Erythroblast (primary cell): ENCODE data around the gene UBE2H.

Source experiments
- GATA1 ChIP-seq: IDR thresholded peaks from 2 replicates; pipeline ENCODE4 v1.6.1; 2011; ENCODE audit warnings: low read depth, mild to moderate bottlenecking, control low read depth, low read length, moderate library complexity
- POLR2A ChIP-seq: IDR thresholded peaks from 2 replicates; pipeline ENCODE4 v1.6.1; 2011; ENCODE audit warnings: mild to moderate bottlenecking, low read length

DNA sequence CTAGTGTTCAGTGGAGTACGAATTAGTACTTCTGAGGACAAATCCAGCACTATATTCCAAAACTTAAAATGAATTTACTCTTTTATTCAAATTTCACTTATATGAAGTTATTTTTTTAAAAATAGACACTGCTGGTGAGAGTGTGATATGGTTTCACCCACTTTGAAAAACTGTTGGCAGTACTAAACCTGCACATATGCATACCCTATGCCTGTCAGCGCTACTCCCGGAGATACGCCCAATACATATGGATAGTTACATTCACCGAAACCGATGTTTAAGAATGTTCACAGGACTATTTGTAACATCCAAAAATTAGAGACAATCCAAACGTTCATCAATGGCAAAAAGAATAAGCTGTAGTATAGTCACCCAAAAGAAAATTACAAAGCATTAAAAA lies 69.6 kb downstream of the UBE2H start:
- TF ChIP-seq POLR2A = no peak
- TF ChIP-seq GATA1 = no peak
